ENCODE data around the gene FER.
"Not testable (repeated sequence)": the region's sequence is repeated elsewhere in the genome, so short reads cannot be mapped to it uniquely, and the experiment has no call there.

The FER gene

GRCh38 chr5:109041317-109041716 lies 293.6 kb downstream of the FER start:
- TF ChIP-seq CTCF (IDR thresholded peaks at IDR 0.05; ENCODE audit: low read depth, low read length, missing control alignments) = no peak
- H3K4me3 ChIP-seq (ENCODE audit: low read depth, low read length) = no peak overlapping the region
- DNase-seq (ENCODE audit: low read depth) = no peak

- no peak overlapping the region for H3K4me3 ChIP-seq (ENCODE audit: low read depth, low read length)
- DNase-seq (ENCODE audit: low read depth) = no peak
- TF ChIP-seq CTCF (IDR thresholded peaks at IDR 0.05; ENCODE audit: low read depth, low read length, missing control alignments) = no peak
Observed at GRCh38 chr5:109045710-109046109, 298.0 kb downstream of the FER start.

DNA sequence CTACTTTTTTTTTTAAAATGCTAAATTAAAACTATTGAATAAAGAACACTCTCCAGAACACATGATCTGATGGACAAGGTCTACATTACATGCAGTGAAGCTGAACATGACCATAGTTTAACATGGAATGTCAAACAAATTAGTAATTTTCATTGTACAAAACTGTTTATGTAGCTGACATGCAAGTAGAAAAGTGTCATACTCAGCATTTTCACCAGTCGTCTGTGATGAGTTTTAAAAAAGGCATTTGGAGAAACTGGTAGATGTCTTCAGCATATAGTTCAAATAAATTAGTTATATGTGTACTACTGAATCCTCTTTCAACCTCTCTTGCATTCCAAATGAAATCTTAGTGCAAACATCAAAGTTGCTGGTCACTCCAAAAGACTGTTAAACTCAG lies 301.9 kb downstream of the FER start:
- TF ChIP-seq CTCF (IDR thresholded peaks at IDR 0.05; ENCODE audit: low read depth, low read length, missing control alignments) = no peak
- no peak for DNase-seq (ENCODE audit: low read depth)
- H3K4me3 ChIP-seq (ENCODE audit: low read depth, low read length) = no peak overlapping the region

GRCh38 chr5:109050321-109050720 lies 302.6 kb downstream of the FER start:
- DNase-seq (ENCODE audit: low read depth); H3K4me3 ChIP-seq (ENCODE audit: low read depth, low read length): not testable (repeated sequence)

DNA sequence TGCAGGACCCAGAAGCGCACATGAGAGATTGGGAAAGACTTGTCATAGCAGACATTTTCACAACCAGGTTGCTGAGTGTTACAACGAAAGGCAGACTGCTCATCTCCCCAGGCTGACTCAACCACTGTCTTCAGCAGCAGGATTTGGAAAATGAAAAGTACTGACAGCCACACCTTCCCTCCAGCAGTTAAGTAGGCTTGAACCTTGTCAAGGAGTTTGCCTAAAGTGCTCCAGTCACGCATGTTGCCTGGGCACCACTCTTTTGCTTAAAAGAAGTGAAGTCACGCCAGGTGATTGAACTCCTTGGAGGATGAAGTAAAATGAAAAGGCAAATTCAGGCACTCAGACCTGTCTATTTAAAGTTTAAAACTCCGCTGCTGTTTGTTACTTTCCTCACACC lies 304.5 kb downstream of the FER start:
- H3K4me3 ChIP-seq (ENCODE audit: low read depth, low read length); DNase-seq (ENCODE audit: low read depth): not testable (repeated sequence)

DNA sequence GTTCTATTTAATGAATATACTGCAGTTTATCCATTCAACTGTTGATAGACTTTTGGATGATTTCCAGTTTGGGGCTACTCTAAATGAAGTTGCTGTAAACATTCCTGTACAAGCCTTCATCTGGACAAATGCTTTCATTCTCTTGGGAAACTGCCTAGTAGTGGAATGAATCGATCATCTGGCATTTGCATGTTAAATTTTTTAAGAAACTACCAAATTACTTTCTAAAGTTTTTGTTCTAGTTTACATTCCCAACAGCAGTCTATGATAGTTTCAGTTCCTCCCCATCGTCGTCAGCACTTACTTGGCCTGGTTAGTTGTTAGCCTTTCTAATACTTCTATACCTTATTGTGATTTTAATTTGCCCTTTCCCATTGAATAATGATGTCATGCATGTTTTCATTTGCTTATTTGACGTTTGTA lies 306.3 kb downstream of the FER start:
- H3K4me3 ChIP-seq (ENCODE audit: low read depth, low read length) = no peak overlapping the region
- TF ChIP-seq CTCF (IDR thresholded peaks at IDR 0.05; ENCODE audit: low read depth, low read length, missing control alignments) = no peak
- DNase-seq (ENCODE audit: low read depth) = no peak

GRCh38 chr5:109060378-109061025 lies 312.8 kb downstream of the FER start:
- H3K4me3 ChIP-seq (ENCODE audit: low read depth, low read length) = no peak overlapping the region
- DNase-seq (ENCODE audit: low read depth) = no peak
- TF ChIP-seq CTCF (IDR thresholded peaks at IDR 0.05; ENCODE audit: low read depth, low read length, missing control alignments) = no peak

GRCh38 chr5:109062664-109063063 lies 315.0 kb downstream of the FER start:
- no peak for TF ChIP-seq CTCF (IDR thresholded peaks at IDR 0.05; ENCODE audit: low read depth, low read length, missing control alignments)
- H3K4me3 ChIP-seq (ENCODE audit: low read depth, low read length) = no peak overlapping the region
- no peak for DNase-seq (ENCODE audit: low read depth)
